GM12878 (cell line): Measurements from ENCODE around the gene CD99. TPM values are rescaled to one million over a fixed set of nuclear protein-coding genes. Genes with fewer than 3 reads are reported as not detected.

Source experiments
- ATAC-seq: fragments of 200-7000 bp; cut with Tn5 transposase; 3 replicates; pipeline ENCODE4 v1.9.1; 2020; ENCODE audit warnings: mild to moderate bottlenecking, moderate library complexity
- BruUV-seq: library from RNA; stranded (reverse); fragments of 400-500 nt; replicated peaks from 2 replicates; lab custom pipeline; 2021; lab: Mats Ljungman, UMichigan
- CTCF ChIA-PET: fragments of 300-600 bp; sonication (Branson Sonifier 250); formaldehyde crosslinking; extraction: SDS; loops from one replicate; lab custom pipeline; 2021; ENCODE audit warnings: inconsistent platforms; lab: Yijun Ruan, JAX
- POLR2A ChIA-PET: fragments of 350-600 bp; formaldehyde crosslinking; extraction: SDS; loops from one replicate; lab custom pipeline; 2021; ENCODE audit warnings: inconsistent platforms; lab: Charles Lee
- RAD21 ChIA-PET: fragments of 300-600 bp; sonication (Branson Sonifier 250); formaldehyde crosslinking; loops from one replicate; lab custom pipeline; 2023; ENCODE audit warnings: antibody characterized with exemption; ENCODE audit not compliant: unreplicated experiment; lab: Charles Lee
- SMC1A ChIA-PET: fragments of 300-600 bp; sonication (Branson Sonifier 250); formaldehyde crosslinking; loops from one replicate; lab custom pipeline; 2023; ENCODE audit not compliant: unreplicated experiment, uncharacterized antibody; lab: Charles Lee
- DNase-seq: peaks from one replicate; pipeline ENCODE4 v3.0.0-alpha.2; 2011; ENCODE audit warnings: low read depth, low spot score
- FAIRE-seq: peaks from 3 replicates; lab custom pipeline; 2011; peaks lifted over from hg19 to GRCh38; lab: Jason Lieb, UNC
- H2AFZ ChIP-seq: 2 replicates; pipeline ENCODE4 v1.6.0; 2011; ENCODE audit warnings: low read depth, low read length, control low read depth; ENCODE audit not compliant: control insufficient read depth
- H3K27ac ChIP-seq: 2 replicates; pipeline ENCODE4 v1.5.1; 2011; ENCODE audit warnings: control low read depth; ENCODE audit not compliant: control insufficient read depth, insufficient read depth
- H3K27me3 ChIP-seq, 2 experiments: replicated peaks in 1 of 2; 2 replicates each; pipeline versions ENCODE4 v1.6.0 to v1.6.1; 2011; ENCODE audit warnings: low read length in 1 of 2; ENCODE audit not compliant: control insufficient read depth in 2 of 2, insufficient read depth in 2 of 2
- H3K36me3 ChIP-seq, 2 experiments: 2 replicates each; pipeline ENCODE4 v1.5.1; 2011; ENCODE audit warnings: low read length in 1 of 2; ENCODE audit not compliant: control insufficient read depth in 2 of 2, insufficient read depth in 2 of 2
- H3K4me1 ChIP-seq: 2 replicates; pipeline ENCODE4 v1.6.1; 2011; ENCODE audit warnings: mild to moderate bottlenecking, low read length, moderate library complexity, mixed read lengths; ENCODE audit not compliant: control insufficient read depth, insufficient read depth
- H3K4me2 ChIP-seq: 2 replicates; pipeline ENCODE4 v1.6.0; 2011; ENCODE audit warnings: control low read depth; ENCODE audit not compliant: control insufficient read depth, insufficient read depth
- H3K4me3 ChIP-seq: fragments of 200-600 bp; sonication (generic); 2 replicates; pipeline ENCODE4 v1.5.1; 2016
- H3K79me2 ChIP-seq: 2 replicates; pipeline ENCODE4 v1.6.0; 2011; ENCODE audit warnings: low read length; ENCODE audit not compliant: control insufficient read depth, insufficient read depth
- H3K9ac ChIP-seq: 2 replicates; pipeline ENCODE4 v1.8.0; 2011; ENCODE audit warnings: low read length, control low read depth, mixed read lengths; ENCODE audit not compliant: control insufficient read depth, insufficient read depth
- H3K9me3 ChIP-seq: replicated peaks from 3 replicates; pipeline ENCODE4 v1.5.1; 2011; ENCODE audit warnings: mild to moderate bottlenecking, low read length; ENCODE audit not compliant: control insufficient read depth, insufficient read depth
- H4K20me1 ChIP-seq: 2 replicates; pipeline ENCODE4 v1.6.0; 2011; ENCODE audit not compliant: control insufficient read depth, insufficient read depth
- CTCF ChIP-seq, 3 experiments: IDR thresholded peaks in 2 of 3; conservative IDR thresholded peaks in 1 of 3; 2 replicates each; pipeline ENCODE4 v1.5.1; 2011; ENCODE audit warnings: low read depth in 3 of 3, low read length in 3 of 3, mild to moderate bottlenecking in 3 of 3, control low read depth in 2 of 3, moderate library complexity in 2 of 3, inconsistent platforms in 1 of 3, mixed read lengths in 1 of 3; ENCODE audit not compliant: control insufficient read depth in 2 of 3, insufficient read depth in 1 of 3; ENCODE audit errors: extremely low read depth in 1 of 3
- EED ChIP-seq: sonication (generic); IDR thresholded peaks from 2 replicates; pipeline ENCODE4 v1.6.1; 2016; ENCODE audit warnings: antibody characterized with exemption, low read depth
- EGR1 ChIP-seq, 2 experiments: IDR thresholded peaks; 1 replicate in 1 of 2; 2 replicates in 1 of 2; pipeline ENCODE4 v1.6.1; 2011 to 2012; ENCODE audit warnings: low read depth in 2 of 2, low read length in 2 of 2, borderline replicate concordance in 1 of 2, mild to moderate bottlenecking in 1 of 2, moderate library complexity in 1 of 2
- FOS ChIP-seq: IDR thresholded peaks from 3 replicates; pipeline ENCODE4 v1.6.1; 2011; ENCODE audit warnings: borderline replicate concordance; ENCODE audit not compliant: insufficient read length; ENCODE audit errors: extremely low read depth
- FOXK2 ChIP-seq: fragments of 450-650 bp; IDR thresholded peaks from 2 replicates; pipeline ENCODE4 v1.6.1; 2017; ENCODE audit warnings: mild to moderate bottlenecking, moderate library complexity
- IKZF2 ChIP-seq, 2 experiments: fragments of 450-650 bp; IDR thresholded peaks; 2 replicates each; pipeline ENCODE4 v1.6.1; 2017; ENCODE audit warnings: mild to moderate bottlenecking in 2 of 2, moderate library complexity in 2 of 2
- JUNB ChIP-seq: IDR thresholded peaks from 2 replicates; pipeline ENCODE4 v1.6.1; 2016; ENCODE audit warnings: antibody characterized with exemption, mild to moderate bottlenecking
- MLLT1 ChIP-seq: fragments of 450-650 bp; IDR thresholded peaks from 2 replicates; pipeline ENCODE4 v1.6.1; 2016; ENCODE audit warnings: mild to moderate bottlenecking
- MTA2 ChIP-seq: fragments of 450-650 bp; IDR thresholded peaks from 2 replicates; pipeline ENCODE4 v1.6.1; 2016; ENCODE audit warnings: low read depth, mild to moderate bottlenecking, moderate library complexity
- MYC ChIP-seq: IDR thresholded peaks from 2 replicates; pipeline ENCODE4 v1.6.1; 2011; ENCODE audit warnings: mild to moderate bottlenecking, low read length, moderate library complexity, inconsistent platforms; ENCODE audit not compliant: insufficient read depth, insufficient replicate concordance, insufficient read length, severe bottlenecking
- NFIC ChIP-seq: IDR thresholded peaks from 2 replicates; pipeline ENCODE4 v1.6.1; 2012; ENCODE audit warnings: low read depth, mild to moderate bottlenecking, inconsistent platforms, low read length, moderate library complexity
- PRDM15 ChIP-seq: fragments of 450-650 bp; formaldehyde crosslinking; IDR thresholded peaks from 2 replicates; pipeline ENCODE4 v1.4.0; 2020; ENCODE audit warnings: mild to moderate bottlenecking, moderate library complexity
- RELA ChIP-seq: fragments of 450-650 bp; IDR thresholded peaks from 2 replicates; pipeline ENCODE4 v1.8.0; 2014; ENCODE audit warnings: borderline replicate concordance; ENCODE audit not compliant: partially characterized antibody
- RUNX3 ChIP-seq: IDR thresholded peaks from 2 replicates; pipeline ENCODE4 v1.6.1; 2012; ENCODE audit warnings: low read length, inconsistent platforms
- ZBED1 ChIP-seq: IDR thresholded peaks from 2 replicates; pipeline ENCODE4 v1.6.1; 2016; ENCODE audit warnings: borderline replicate concordance
- WGBS: methylation state at CpG from one replicate; pipeline ENCODE4 v1.1.6; 2016; ENCODE audit warnings: low lambda C conversion rate; ENCODE audit not compliant: insufficient replicate concordance, insufficient coverage; ENCODE audit errors: missing lambda C conversion rate; 5-methylcytosine and 5-hydroxymethylcytosine counted together
- in situ Hi-C: fragments of 300-500 bp; cut with MboI; formaldehyde crosslinking; loops from 9 replicates; pipeline ENCODE4 v1.14.3; 2018; ENCODE audit warnings: mixed read lengths
- intact Hi-C: fragments of 100-400 bp; cut with micrococcal nuclease; formaldehyde crosslinking; loops from one replicate; pipeline ENCODE4 v1.14.2; 2022; ENCODE audit not compliant: unreplicated experiment
- polyA plus RNA-seq, 11 experiments: library from polyadenylated mRNA; depleted of rRNA in 4 of 11; unstranded in 6 of 11; stranded (reverse) in 5 of 11; fragments of >200 nt; fragmentation: Nextera tagmentation in 4 of 11; fragmentation: Illumina TruSeq in 1 of 11; extraction: Ambion mirVana in 4 of 11; extraction: Trizol in 1 of 11; gene quantifications; 1 replicate in 1 of 11; 2 replicates in 10 of 11; pipeline versions ENCODE4 v1.2.1 to v1.2.3, GENCODE V29; 2011 to 2016; ENCODE audit warnings: inconsistent platforms in 2 of 11, missing spikeins in 2 of 11, low read depth in 1 of 11
- total RNA-seq, 4 experiments: library from RNA; depleted of rRNA in 3 of 4; stranded (reverse); fragments of >200 nt in 3 of 4; fragmentation: Illumina TruSeq in 1 of 4; extraction: Trizol in 1 of 4; gene quantifications; 2 replicates each; pipeline versions ENCODE4 v1.2.1 to v1.2.3, GENCODE V29; 2013 to 2021

CD99 gene
- total and polyA plus RNA-seq, 10 of the 15 experiments (the other 5 are each of a cell fraction or from before 2014, with no cell fraction given), result 24.8 to 242 (median 158) TPM

GRCh38 chrX:2707334-2707760 is 16.3 kb downstream of the CD99 start:
- Histone ChIP-seq H3K27ac (peak overlapping the region; percentile 63), H3K36me3 (peaks cover 0 to 2% of the 10 kb centered on the region in 2 experiments; a peak in 2 of 4 replicates)
- in situ Hi-C loops, result no loop called here
- TF ChIP-seq RELA (no peak), CTCF (IDR thresholded peaks at IDR 0.05 in 2 of 3, conservative IDR thresholded peaks at IDR 0.05 in 1 of 3; ENCODE audit: control insufficient read depth in 2 of 3, extremely low read depth in 1 of 3, insufficient read depth in 1 of 3, low read depth in 3 of 3, low read length in 3 of 3) (peak in 2 of 3 experiments; percentile 3 to 38; a peak in 1 of 6 replicates), ZBED1 (no peak), EED (peak; percentile 52; the same call in 1 of the 2 replicates), PRDM15 (no peak), JUNB (0 out of 2 replicates have a peak, but pooled peaks have one; percentile 31), MLLT1 (peak; percentile 81), NFIC (peak; percentile 29; the same call in 1 of the 2 replicates), FOS (no peak), EGR1 (IDR thresholded peaks at IDR 0.05; ENCODE audit: borderline replicate concordance in 1 of 2, low read depth in 2 of 2, low read length in 2 of 2) (0 out of 3 replicates have a peak, but pooled peaks of 1 of the 2 experiments have one; percentile 17), RUNX3 (peak; percentile 27; the same call in 1 of the 2 replicates), FOXK2 (peak; percentile 91), MYC (no peak), IKZF2 (IDR thresholded peaks at IDR 0.05) (peak in 1 of 2 experiments; percentile 56; a peak in 2 of 4 replicates), MTA2 (peak; percentile 59; the same call in 1 of the 2 replicates)

More at GRCh38 chrX:2707334-2707760, 16.3 kb downstream of the CD99 start:
- Histone ChIP-seq H3K4me1 (peaks cover 34% of the 10 kb centered on the region), H3K27me3 (no peaks in the 10 kb centered on the region), H4K20me1 (no peaks in the 10 kb centered on the region), H3K9ac (no peak overlapping the region), H3K4me3 (peak overlapping the region; percentile 52; the same call in 1 of the 2 replicates), H3K79me2 (peaks cover 20% of the 10 kb centered on the region), H3K4me2 (peak overlapping the region; percentile 64), H2AFZ (peak overlapping the region; percentile 5; the same call in 1 of the 2 replicates), H3K9me3 (no peaks in the 10 kb centered on the region; the same call in 2 of the 3 replicates)
- ATAC-seq, result peak; percentile 93
- peak; percentile 97 for FAIRE-seq
- no TSS peak for BruUV-seq
- intact Hi-C loops, result no loop called here
- WGBS, result 1% methylated on average over 12 of the region's 12 CpGs
- ChIA-PET RAD21 (no interaction called here), CTCF (no interaction called here), SMC1A (no interaction called here), POLR2A (no interaction called here)
- peak; percentile 95 for DNase-seq
